ENCODE data around the gene CCDC12. TPM values are rescaled to one million over a fixed set of nuclear protein-coding genes. Genes with fewer than 3 reads are reported as not detected.

Gene CCDC12
- total RNA-seq, 4 donors from 2014 or later: 14.3 to 52.2 (median 42.0) TPM

- Histone ChIP-seq H3K27ac (peak overlapping the region; percentile 40 to 92 (median 87)), H3K4me1 (peaks cover 0 to 67% (median 14%) of the 10 kb centered on the region in 3 donors), H3K9me3 (no peaks in the 10 kb centered on the region), H3K27me3 (peaks cover 27% of the 10 kb centered on the region), H3K4me3 (peak overlapping the region; percentile 56 to 73), H3K36me3 (no peaks in the 10 kb centered on the region)
- TF ChIP-seq POLR2A (IDR thresholded peaks at IDR 0.05) (peak in 1 of 2 donors; percentile 24), CTCF (IDR thresholded peaks at IDR 0.05) (no peak)
- peak; percentile 48 for ATAC-seq
- WGBS, 2 donors (ENCODE audit: low coverage in 1 of 2): 0% methylated on average over 12 of the region's 72 CpGs; no CpG with 5 or more reads in 1 of the 2 donors
Observed at GRCh38 chr3:46882377-46883053, 94.0 kb downstream of the CCDC12 start.

GRCh38 chr3:46881596-46882376, 94.8 kb downstream of the CCDC12 start:
- peak; percentile 66 for ATAC-seq
- H3K27me3 ChIP-seq: peaks cover 27% of the 10 kb centered on the region
- no peaks in the 10 kb centered on the region for H3K9me3 ChIP-seq
- H3K4me1 ChIP-seq: peaks cover 0 to 67% (median 14%) of the 10 kb centered on the region in 3 donors
- 0 to 8% methylated on average over 4 to 14 of the region's 83 CpGs for WGBS, 2 donors (ENCODE audit: low coverage in 1 of 2)
- H3K36me3 ChIP-seq: no peaks in the 10 kb centered on the region
- peak overlapping the region; percentile 56 to 73 for H3K4me3 ChIP-seq
- peak overlapping the region; percentile 40 to 92 (median 87) for H3K27ac ChIP-seq
- TF ChIP-seq POLR2AphosphoS5 (IDR thresholded peaks at IDR 0.05) (no peak), CTCF (IDR thresholded peaks at IDR 0.05) (no peak), EP300 (IDR thresholded peaks at IDR 0.05) (no peak), POLR2A (IDR thresholded peaks at IDR 0.05) (no peak)

DNA sequence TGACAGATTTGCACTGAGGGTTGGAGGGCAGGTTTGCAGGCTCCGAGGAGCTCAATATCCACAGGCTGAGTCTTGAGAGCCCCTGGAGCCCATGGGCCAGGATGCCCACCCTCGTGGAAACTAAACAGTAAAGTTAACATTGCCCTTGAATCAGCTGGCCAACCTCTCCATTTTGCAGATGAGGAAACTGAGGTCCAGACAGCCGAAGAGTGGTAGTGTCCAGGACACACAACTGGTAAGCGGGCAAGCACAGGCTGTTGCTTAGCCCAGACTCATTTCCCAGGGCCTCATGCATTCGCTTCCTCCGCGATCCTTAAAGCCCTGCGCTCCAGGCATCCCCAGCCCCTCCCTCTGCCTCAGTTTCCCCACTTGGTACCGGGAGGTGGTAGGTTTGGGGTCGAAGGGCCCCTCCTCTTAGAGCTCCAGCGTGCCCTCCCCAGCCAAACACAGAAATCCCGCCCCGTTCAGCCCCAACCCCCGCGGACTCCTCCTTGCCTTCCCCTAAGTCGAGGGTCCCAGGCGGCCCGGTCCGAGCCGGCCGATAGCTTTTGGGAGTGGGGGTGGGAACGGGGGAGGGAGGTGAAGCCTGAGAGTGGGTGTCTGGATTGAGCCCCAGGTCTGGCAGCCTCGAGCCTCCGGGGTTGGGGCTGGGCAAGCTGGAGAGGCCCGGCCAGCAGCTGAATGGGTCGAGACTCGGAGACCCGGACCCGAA, 95.5 kb downstream of the CCDC12 start:
- WGBS, 2 donors (ENCODE audit: low coverage in 1 of 2): 24 to 97% methylated on average over 5 of the region's 29 CpGs
- Histone ChIP-seq H3K27me3 (peaks cover 27% of the 10 kb centered on the region), H3K36me3 (no peaks in the 10 kb centered on the region), H3K9me3 (no peaks in the 10 kb centered on the region), H3K27ac (peak overlapping the region in 3 of 4 donors; percentile 86 to 92 (median 88)), H3K4me3 (peak overlapping the region; percentile 56 to 73), H3K4me1 (peaks cover 0 to 67% (median 14%) of the 10 kb centered on the region in 3 donors)
- no peak for TF ChIP-seq POLR2AphosphoS5 (IDR thresholded peaks at IDR 0.05)
- no peak for TF ChIP-seq EP300 (IDR thresholded peaks at IDR 0.05)
- TF ChIP-seq POLR2A (IDR thresholded peaks at IDR 0.05): no peak
- no peak for ATAC-seq

DNA sequence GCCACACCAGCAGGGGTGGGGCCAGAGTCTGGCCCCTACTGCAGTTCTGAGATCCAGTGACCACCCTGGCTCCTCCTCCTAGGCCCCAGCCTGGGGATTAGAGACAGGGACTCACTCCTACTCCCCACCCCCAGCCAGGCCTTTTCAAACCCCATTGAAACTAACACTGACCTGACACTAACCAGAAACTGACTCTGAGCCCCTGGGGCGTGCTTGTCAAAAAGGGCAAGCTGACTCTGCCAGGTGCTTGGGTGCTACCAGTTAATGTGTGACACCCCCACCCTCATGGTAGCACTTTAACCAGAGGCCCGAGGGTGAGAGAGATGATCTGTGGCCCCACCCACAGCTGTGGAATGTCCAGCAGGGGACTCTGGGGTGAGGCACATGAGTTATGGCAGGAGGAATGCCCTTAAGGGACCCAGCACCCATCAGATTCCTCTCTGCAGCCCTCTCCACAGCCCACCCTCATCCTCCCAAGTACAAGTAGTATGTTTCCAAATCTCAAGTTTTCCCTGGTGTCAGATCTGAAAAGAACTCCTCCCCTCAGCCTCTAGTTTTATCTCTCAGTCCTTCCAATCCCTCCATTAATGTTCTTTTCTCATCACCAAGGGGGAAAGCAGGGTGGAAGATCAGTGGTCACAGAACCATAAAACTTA, 97.6 kb downstream of the CCDC12 start:
- peak overlapping the region in 3 of 4 donors; percentile 14 to 35 (median 29) for H3K27ac ChIP-seq
- no peaks in the 10 kb centered on the region for H3K36me3 ChIP-seq
- H3K4me3 ChIP-seq: no peak overlapping the region
- no peaks in the 10 kb centered on the region for H3K9me3 ChIP-seq
- no CpG with 5 or more reads among the region's 2 CpGs for whole genome bisulfite sequencing, 2 donors (ENCODE audit: low coverage in 1 of 2)
- TF ChIP-seq POLR2A (IDR thresholded peaks at IDR 0.05) (no peak), EP300 (IDR thresholded peaks at IDR 0.05) (no peak), CTCF (IDR thresholded peaks at IDR 0.05) (no peak), POLR2AphosphoS5 (IDR thresholded peaks at IDR 0.05) (no peak)
- ATAC-seq: no peak
- H3K4me1 ChIP-seq: peaks cover 0 to 62% (median 18%) of the 10 kb centered on the region in 3 donors
- H3K27me3 ChIP-seq: peaks cover 27% of the 10 kb centered on the region

All from gastroesophageal sphincter (tissue), 4 donors.